ENCODE results near the gene SEC22B.
"Not testable (repeated sequence)": the region's sequence is repeated elsewhere in the genome, so short reads cannot be mapped to it uniquely, and the experiment has no call there.

DNA sequence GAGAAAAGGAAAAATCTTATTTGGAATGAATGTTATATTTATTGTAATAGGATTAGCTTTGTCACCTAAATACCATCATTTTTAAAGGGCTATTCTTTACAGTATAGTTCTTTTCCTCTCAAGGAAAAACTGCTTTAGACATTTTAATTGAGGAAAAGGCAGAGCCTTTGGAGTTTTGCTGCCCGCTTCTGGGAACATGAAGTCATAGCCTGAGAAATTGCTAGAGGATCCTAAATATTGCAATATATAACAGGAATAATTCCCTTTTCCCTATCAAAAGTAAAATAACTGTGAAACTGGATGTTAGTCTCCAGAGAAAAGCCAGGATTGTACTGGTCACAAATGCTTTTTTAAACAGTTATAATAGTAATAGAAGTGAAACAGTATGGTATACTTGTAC, 30.5 kb downstream of the SEC22B start:
- TF ChIP-seq, protein P1, sequence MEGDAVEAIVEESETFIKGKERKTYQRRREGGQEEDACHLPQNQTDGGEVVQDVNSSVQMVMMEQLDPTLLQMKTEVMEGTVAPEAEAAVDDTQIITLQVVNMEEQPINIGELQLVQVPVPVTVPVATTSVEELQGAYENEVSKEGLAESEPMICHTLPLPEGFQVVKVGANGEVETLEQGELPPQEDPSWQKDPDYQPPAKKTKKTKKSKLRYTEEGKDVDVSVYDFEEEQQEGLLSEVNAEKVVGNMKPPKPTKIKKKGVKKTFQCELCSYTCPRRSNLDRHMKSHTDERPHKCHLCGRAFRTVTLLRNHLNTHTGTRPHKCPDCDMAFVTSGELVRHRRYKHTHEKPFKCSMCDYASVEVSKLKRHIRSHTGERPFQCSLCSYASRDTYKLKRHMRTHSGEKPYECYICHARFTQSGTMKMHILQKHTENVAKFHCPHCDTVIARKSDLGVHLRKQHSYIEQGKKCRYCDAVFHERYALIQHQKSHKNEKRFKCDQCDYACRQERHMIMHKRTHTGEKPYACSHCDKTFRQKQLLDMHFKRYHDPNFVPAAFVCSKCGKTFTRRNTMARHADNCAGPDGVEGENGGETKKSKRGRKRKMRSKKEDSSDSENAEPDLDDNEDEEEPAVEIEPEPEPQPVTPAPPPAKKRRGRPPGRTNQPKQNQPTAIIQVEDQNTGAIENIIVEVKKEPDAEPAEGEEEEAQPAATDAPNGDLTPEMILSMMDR (IDR thresholded peaks at IDR 0.05; ENCODE audit: borderline replicate concordance, extremely low read depth, low read length, poor library complexity, severe bottlenecking): peak; percentile 40
- not testable (repeated sequence) for TF ChIP-seq EZH2 (IDR thresholded peaks at IDR 0.05; ENCODE audit: borderline replicate concordance, low read depth, low read length, severe bottlenecking)
